ENCODE data around the gene LIMA1.
"Not testable (repeated sequence)": the region's sequence is repeated elsewhere in the genome, so short reads cannot be mapped to it uniquely, and the experiment has no call there.

The LIMA1 gene

GRCh38 chr12:50287271-50287670, 4.0 kb upstream of the LIMA1 start:
- FAIRE-seq = no peak
- no peak for DNase-seq (ENCODE audit: low spot score)

- FAIRE-seq = no peak
- DNase-seq (ENCODE audit: low spot score) = no peak
Measured at GRCh38 chr12:50285253-50285652, 1.9 kb upstream of the LIMA1 start.

GRCh38 chr12:50282721-50283228, 545 bp downstream of the LIMA1 start:
- DNase-seq (ENCODE audit: low spot score) = no peak

GRCh38 chr12:50279501-50279900, 3.8 kb downstream of the LIMA1 start:
- DNase-seq (ENCODE audit: low spot score) (no peak), FAIRE-seq (no peak)

More at GRCh38 chr12:50282721-50283228, 545 bp downstream of the LIMA1 start:
- no peak for FAIRE-seq

- FAIRE-seq (no peak), DNase-seq (ENCODE audit: low spot score) (no peak)
Measured at GRCh38 chr12:50276912-50277671, 6.2 kb downstream of the LIMA1 start.

GRCh38 chr12:50276068-50276467, 7.3 kb downstream of the LIMA1 start:
- FAIRE-seq (no peak), DNase-seq (ENCODE audit: low spot score) (no peak)

GRCh38 chr12:50275556-50275955, 7.8 kb downstream of the LIMA1 start:
- DNase-seq (ENCODE audit: low spot score) (no peak), FAIRE-seq (no peak)

- DNase-seq (ENCODE audit: low spot score); FAIRE-seq: not testable (repeated sequence)
Measured at GRCh38 chr12:50275127-50275526, 8.2 kb downstream of the LIMA1 start.

GRCh38 chr12:50271724-50272247, 11.5 kb downstream of the LIMA1 start:
- DNase-seq (ENCODE audit: low spot score) = no peak

GRCh38 chr12:50268482-50268881, 14.8 kb downstream of the LIMA1 start:
- FAIRE-seq (no peak), DNase-seq (ENCODE audit: low spot score) (no peak)

More at GRCh38 chr12:50271724-50272247, 11.5 kb downstream of the LIMA1 start:
- no peak for FAIRE-seq

- DNase-seq (ENCODE audit: low spot score) (no peak), FAIRE-seq (no peak)
Measured at GRCh38 chr12:50265770-50266524, 17.4 kb downstream of the LIMA1 start.

GRCh38 chr12:50263832-50264231, 19.5 kb downstream of the LIMA1 start:
- no peak for DNase-seq (ENCODE audit: low spot score)
- no peak for FAIRE-seq

GRCh38 chr12:50261654-50262053, 21.7 kb downstream of the LIMA1 start:
- no peak for FAIRE-seq
- DNase-seq (ENCODE audit: low spot score) = no peak

- DNase-seq (ENCODE audit: low spot score) (no peak), FAIRE-seq (no peak)
Measured at GRCh38 chr12:50258167-50258551, 25.2 kb downstream of the LIMA1 start.

- DNase-seq (ENCODE audit: low spot score) (no peak), FAIRE-seq (no peak)
Measured at GRCh38 chr12:50257236-50258166, 25.8 kb downstream of the LIMA1 start.

- no peak for FAIRE-seq
- DNase-seq (ENCODE audit: low spot score) = no peak
Measured at GRCh38 chr12:50256761-50257160, 26.6 kb downstream of the LIMA1 start.

GRCh38 chr12:50252977-50253602, 30.2 kb downstream of the LIMA1 start:
- DNase-seq (ENCODE audit: low spot score) (no peak), FAIRE-seq (no peak)

GRCh38 chr12:50251619-50252252, 31.6 kb downstream of the LIMA1 start:
- DNase-seq (ENCODE audit: low spot score) = no peak
- no peak for FAIRE-seq

GRCh38 chr12:50249464-50250182, 33.7 kb downstream of the LIMA1 start:
- no peak for FAIRE-seq
- DNase-seq (ENCODE audit: low spot score) = peak; percentile 18

- FAIRE-seq (no peak), DNase-seq (ENCODE audit: low spot score) (no peak)
Measured at GRCh38 chr12:50248883-50249282, 34.4 kb downstream of the LIMA1 start.
